Cardiac muscle cell (in vitro differentiated cells and primary cell): ENCODE data around the gene SLC39A11. TPM values are rescaled to one million over a fixed set of nuclear protein-coding genes. Genes with fewer than 3 reads are reported as not detected.
"Not testable (repeated sequence)": the region's sequence is repeated elsewhere in the genome, so short reads cannot be mapped to it uniquely, and the experiment has no call there.

Experiments used
- DNase-seq, 2 donors: peaks; one replicate each; pipeline versions ENCODE4 v3.0.0 to v3.0.0-alpha.2; 2010 to 2017; ENCODE audit warnings: low read depth in 1 of 2, low spot score in 1 of 2
- H3K27ac ChIP-seq: fragments of 200-600 bp; sonication (generic); 2 replicates; pipeline ENCODE4 v1.5.1; 2016
- H3K27me3 ChIP-seq: fragments of 200-600 bp; sonication (generic); 2 replicates; pipeline ENCODE4 v1.6.0; 2016; ENCODE audit warnings: control low read depth
- H3K36me3 ChIP-seq: fragments of 200-600 bp; sonication (generic); 2 replicates; pipeline ENCODE4 v1.5.1; 2016; ENCODE audit warnings: control low read depth
- H3K4me1 ChIP-seq: fragments of 200-600 bp; sonication (generic); 2 replicates; pipeline ENCODE4 v1.8.1; 2017; ENCODE audit warnings: low read depth, mild to moderate bottlenecking, mixed run types
- H3K4me3 ChIP-seq: fragments of 200-600 bp; sonication (generic); 2 replicates; pipeline ENCODE4 v1.5.1; 2016; ENCODE audit warnings: mild to moderate bottlenecking
- H3K9me3 ChIP-seq: fragments of 200-600 bp; sonication (generic); 2 replicates; pipeline ENCODE4 v1.5.1; 2017; ENCODE audit warnings: low read depth, mild to moderate bottlenecking, control low read depth
- CTCF ChIP-seq: IDR thresholded peaks from 2 replicates; pipeline ENCODE4 v1.5.1; 2012; ENCODE audit warnings: low read depth, mild to moderate bottlenecking, low read length
- polyA plus RNA-seq: library from polyadenylated mRNA; unstranded; fragments of >200 nt; fragmentation: Nextera tagmentation; extraction: Ambion mirVana; gene quantifications from 2 replicates; pipeline ENCODE4 v1.2.1, GENCODE V29; 2016
- total RNA-seq: library from RNA; depleted of rRNA; stranded (reverse); fragments of >200 nt; gene quantifications from 2 replicates; pipeline ENCODE4 v1.2.3, GENCODE V29; 2016

Gene SLC39A11
- total and polyA plus RNA-seq, 2 experiments from 2014 or later, result 5.9 to 11.7 TPM

DNA sequence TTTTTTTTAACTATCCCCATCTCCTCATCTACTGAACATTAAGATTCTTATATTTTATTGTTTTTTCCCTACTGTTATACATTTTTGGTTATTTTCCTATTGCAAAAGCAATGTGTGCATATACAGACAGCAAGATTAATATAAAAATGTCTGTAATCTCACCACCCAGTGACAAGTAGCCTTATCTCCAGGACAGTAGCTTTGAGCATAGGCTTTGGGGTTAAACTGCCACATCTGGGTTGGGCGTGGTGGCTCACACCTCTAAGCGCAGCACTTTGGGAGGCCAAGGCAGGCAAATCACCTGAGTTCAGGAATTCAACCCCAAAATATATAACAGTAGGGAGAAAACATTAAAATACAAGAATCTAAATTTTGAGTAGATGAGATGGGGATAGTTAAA lies 44.9 kb upstream of the SLC39A11 start:
- no peaks in the 10 kb centered on the region for H3K27me3 ChIP-seq
- DNase-seq, result no peak
- H3K4me3 ChIP-seq, result no peak overlapping the region
- no peaks in the 10 kb centered on the region for H3K36me3 ChIP-seq
- no peaks in the 10 kb centered on the region for H3K4me1 ChIP-seq
- H3K9me3 ChIP-seq, result no peaks in the 10 kb centered on the region
- no peak for TF ChIP-seq CTCF
- no peak overlapping the region for H3K27ac ChIP-seq

GRCh38 chr17:73135766-73136165 lies 43.3 kb upstream of the SLC39A11 start:
- no peak for DNase-seq
- no peak overlapping the region for H3K27ac ChIP-seq
- H3K27me3 ChIP-seq, result no peaks in the 10 kb centered on the region
- no peaks in the 10 kb centered on the region for H3K36me3 ChIP-seq
- no peaks in the 10 kb centered on the region for H3K4me1 ChIP-seq
- TF ChIP-seq CTCF, result no peak
- H3K9me3 ChIP-seq, result no peaks in the 10 kb centered on the region
- H3K4me3 ChIP-seq, result no peak overlapping the region

DNA sequence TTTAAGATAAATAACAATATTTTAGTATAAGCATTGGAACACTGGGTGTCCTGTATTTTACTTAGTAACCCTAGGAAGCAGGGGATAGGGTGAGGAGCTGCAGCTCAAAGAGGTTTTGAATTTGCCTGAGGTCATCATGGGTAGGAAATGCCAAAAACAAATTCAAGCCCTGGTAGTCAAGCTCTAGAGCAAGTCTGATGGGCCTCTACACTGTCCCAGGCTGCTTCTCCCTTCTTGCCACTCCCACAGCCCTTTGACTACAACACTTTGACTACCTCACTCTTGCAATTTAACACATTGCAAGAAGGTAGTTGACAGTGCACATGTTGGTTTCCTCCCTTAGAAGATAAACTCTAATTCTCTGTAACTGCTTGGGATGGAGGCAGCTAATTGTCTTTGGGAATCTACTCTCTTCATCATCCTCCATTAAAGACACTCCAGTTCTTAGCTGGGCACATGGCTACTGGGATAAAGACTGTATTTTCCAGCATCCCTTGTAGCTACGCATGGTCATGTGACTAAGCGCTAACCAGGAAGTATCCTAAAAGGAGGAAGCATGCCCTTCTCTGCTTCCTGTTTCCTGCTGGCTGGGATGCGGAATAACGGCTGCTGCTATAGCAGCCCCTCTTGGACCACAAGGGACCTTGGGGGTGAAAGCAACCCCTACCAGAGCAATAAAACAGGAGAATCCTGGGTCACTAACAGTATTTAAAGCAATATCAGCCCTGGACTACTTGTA lies 41.6 kb upstream of the SLC39A11 start:
- no peak for DNase-seq
- H3K4me3 ChIP-seq, result no peak overlapping the region
- H3K27ac ChIP-seq, result no peak overlapping the region
- H3K4me1 ChIP-seq, result no peaks in the 10 kb centered on the region
- H3K36me3 ChIP-seq, result no peaks in the 10 kb centered on the region
- no peaks in the 10 kb centered on the region for H3K27me3 ChIP-seq
- no peaks in the 10 kb centered on the region for H3K9me3 ChIP-seq
- no peak for TF ChIP-seq CTCF

- no peaks in the 10 kb centered on the region for H3K27me3 ChIP-seq
- no peak overlapping the region for H3K27ac ChIP-seq
- no peak for TF ChIP-seq CTCF
- no peak for DNase-seq
- no peaks in the 10 kb centered on the region for H3K4me1 ChIP-seq
- H3K4me3 ChIP-seq, result no peak overlapping the region
- H3K36me3 ChIP-seq, result no peaks in the 10 kb centered on the region
- H3K9me3 ChIP-seq, result no peaks in the 10 kb centered on the region
These were observed 39.6 kb upstream of the SLC39A11 start for GRCh38 chr17:73132085-73132492.

- H3K9me3 ChIP-seq, H3K4me3 ChIP-seq, H3K36me3 ChIP-seq, H3K27ac ChIP-seq, DNase-seq, H3K27me3 ChIP-seq, H3K4me1 ChIP-seq: not testable (repeated sequence)
These were observed 39.0 kb upstream of the SLC39A11 start for GRCh38 chr17:73131439-73131838.

DNA sequence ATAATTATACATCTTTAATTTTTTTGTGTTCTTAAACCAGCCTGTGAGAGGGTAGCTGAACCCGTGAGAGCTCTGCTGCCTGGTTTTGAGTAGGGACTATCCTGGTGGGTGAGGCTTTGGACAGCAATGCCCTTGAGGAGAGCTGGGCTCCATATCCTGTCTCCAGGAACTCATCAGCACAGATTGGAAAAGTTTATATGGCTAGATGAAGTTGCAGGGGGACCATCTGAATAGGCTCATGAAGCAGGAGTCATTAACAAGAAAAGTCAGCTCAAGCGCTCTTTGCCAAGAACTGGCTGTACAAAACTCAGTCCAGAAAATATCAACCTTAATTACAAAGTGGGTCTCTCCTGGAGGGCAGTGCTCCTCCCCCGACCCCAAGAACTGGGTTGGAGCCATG lies 38.5 kb upstream of the SLC39A11 start:
- no peaks in the 10 kb centered on the region for H3K36me3 ChIP-seq
- H3K27ac ChIP-seq, result no peak overlapping the region
- no peaks in the 10 kb centered on the region for H3K27me3 ChIP-seq
- no peak for TF ChIP-seq CTCF
- H3K9me3 ChIP-seq, result no peaks in the 10 kb centered on the region
- DNase-seq, result no peak
- no peak overlapping the region for H3K4me3 ChIP-seq
- no peaks in the 10 kb centered on the region for H3K4me1 ChIP-seq
